Adrenal gland (tissue), 12 donors: ENCODE data around the gene NEGR1. TPM values are rescaled to one million over a fixed set of nuclear protein-coding genes. Genes with fewer than 3 reads are reported as not detected.

Experiments used
- DNase-seq, 7 donors: peaks; one replicate each; pipeline ENCODE4 v3.0.0-alpha.2; 2019 to 2020
- H3K27ac ChIP-seq, 5 donors: fragments of 200-600 bp; sonication (generic) in 4 of 5; 1 replicate in 3 of 5; 2 replicates in 2 of 5; pipeline versions ENCODE4 v1.5.1 to v1.8.0; 2016 to 2020; ENCODE audit warnings: mild to moderate bottlenecking in 1 of 5
- H3K27me3 ChIP-seq: fragments of 200-600 bp; 2 replicates; pipeline ENCODE4 v1.8.0; 2021
- H3K36me3 ChIP-seq, 2 donors: fragments of 200-600 bp; replicated peaks in 1 of 2; 1 replicate in 1 of 2; 2 replicates in 1 of 2; pipeline versions ENCODE4 v1.5.1 to v1.8.0; 2018 to 2022
- H3K4me1 ChIP-seq, 2 donors: fragments of 200-600 bp; replicated peaks in 1 of 2; 1 replicate in 1 of 2; 2 replicates in 1 of 2; pipeline versions ENCODE4 v1.5.1 to v1.8.0; 2018 to 2021
- H3K4me3 ChIP-seq, 4 donors: fragments of 200-600 bp; sonication (generic) in 3 of 4; one replicate each; pipeline ENCODE4 v1.5.1; 2016 to 2018
- H3K9me3 ChIP-seq, 3 donors: fragments of 200-600 bp; sonication (generic) in 1 of 3; replicated peaks in 1 of 3; 1 replicate in 2 of 3; 2 replicates in 1 of 3; pipeline versions ENCODE4 v1.5.1 to v1.8.0; 2016 to 2021
- CTCF ChIP-seq, 6 experiments: fragments of 450-650 bp in 4 of 6; fragments of 200-600 bp in 2 of 6; sonication (generic) in 1 of 6; IDR thresholded peaks; 1 replicate in 5 of 6; 2 replicates in 1 of 6; pipeline versions ENCODE4 v1.5.1 to v1.8.0; 2016 to 2021; ENCODE audit warnings: antibody characterized with exemption in 6 of 6, mild to moderate bottlenecking in 2 of 6, moderate library complexity in 1 of 6
- POLR2A ChIP-seq, 2 donors: fragments of 450-650 bp; IDR thresholded peaks; one replicate each; pipeline ENCODE4 v1.6.1; 2017; ENCODE audit warnings: antibody characterized with exemption in 2 of 2, mild to moderate bottlenecking in 2 of 2, moderate library complexity in 1 of 2
- WGBS, 4 donors: extraction: QIAGEN DNeasy Blood & Tissue Kit in 2 of 4; methylation state at CpG; one replicate each; pipeline versions ENCODE4 v1.1.5 to v1.1.7; 2013 to 2017; 5-methylcytosine and 5-hydroxymethylcytosine counted together
- intact Hi-C, 2 donors: fragments of 100-400 bp; cut with DNase I; formaldehyde crosslinking; loops; one replicate each; pipeline versions ENCODE4 v1.14.1 to v1.15.0; 2022 to 2023
- polyA plus RNA-seq, 3 donors: library from polyadenylated mRNA; stranded (reverse); fragments of 200-250 nt in 2 of 3; fragments of 350-450 nt in 1 of 3; fragmentation: Illumina TruSeq in 1 of 3; extraction: RNeasy Lipid Tissue Mini Kit (QIAGEN cat#74804) in 1 of 3; gene quantifications; one replicate each; pipeline ENCODE4 v1.2.3, GENCODE V29; 2013 to 2014
- total RNA-seq, 9 donors: library from RNA; depleted of rRNA in 4 of 9; stranded (reverse); fragments of >200 nt in 4 of 9; fragments of 120-200 nt in 1 of 9; fragmentation: NEBNext Ultra II Directional in 1 of 9; extraction: Animal tissue kit (Norgen Biotek cat#: 25700) in 1 of 9; gene quantifications; one replicate each; pipeline versions ENCODE4 v1.1.0 to v1.2.4, GENCODE V29; 2013 to 2023
- donor health status: healthy with polysubstance abuse.
- donor health status: Bipolar disorder and iron deficiency.
- donor health status: DM: yes; HTN: yes; CAD: no.
- donor health status: DM: no; HTN: no; CAD: no.
- donor health status: DM: no; HTN: no; CAD: no.
- donor health status: DM: yes; HTN: yes; CAD: no.

The NEGR1 gene
- total and polyA plus RNA-seq, 12 donors: 1.1 to 7.4 (median 4.0) TPM

- Histone ChIP-seq H3K36me3 (no peaks in the 10 kb centered on the region), H3K4me3 (no peak overlapping the region), H3K27ac (no peak overlapping the region), H3K9me3 (no peaks in the 10 kb centered on the region), H3K27me3 (no peaks in the 10 kb centered on the region), H3K4me1 (no peaks in the 10 kb centered on the region)
- no peak for DNase-seq
- intact Hi-C loops: no loop called here
- TF ChIP-seq CTCF (IDR thresholded peaks at IDR 0.05): no peak
- WGBS, 4 donors: 65 to 82% (median 74%) methylated on average over 2 of the region's 2 CpGs
Measured at GRCh38 chr1:71956613-71957285, 325.6 kb downstream of the NEGR1 start.

DNA sequence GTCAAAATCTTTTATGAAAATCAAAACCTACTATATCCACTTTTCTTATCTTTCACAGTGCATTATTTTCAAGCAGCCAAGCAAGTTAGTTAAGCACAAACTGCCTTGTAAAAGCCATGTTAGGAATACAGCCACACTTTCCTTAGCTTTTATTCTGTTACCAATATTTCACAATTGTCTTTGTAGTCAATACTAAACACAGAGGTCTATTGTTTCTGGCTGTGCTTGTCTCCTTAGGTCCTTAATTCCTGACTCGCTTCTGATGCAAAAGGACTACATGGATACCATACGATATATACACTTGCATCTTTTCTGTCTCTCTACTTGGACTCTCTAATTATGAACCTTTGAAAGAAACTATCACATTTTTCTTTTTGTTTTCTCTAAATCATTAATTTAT is 331.8 kb downstream of the NEGR1 start:
- 71 to 88% (median 86%) methylated on average over 2 of the region's 2 CpGs for WGBS, 4 donors
- Histone ChIP-seq H3K9me3 (no peaks in the 10 kb centered on the region), H3K36me3 (no peaks in the 10 kb centered on the region), H3K27ac (no peak overlapping the region), H3K27me3 (no peaks in the 10 kb centered on the region), H3K4me1 (peaks cover 0 to 8% of the 10 kb centered on the region in 2 donors), H3K4me3 (no peak overlapping the region)
- no peak for DNase-seq
- intact Hi-C loops: no loop called here
- TF ChIP-seq CTCF (IDR thresholded peaks at IDR 0.05) (no peak), POLR2A (IDR thresholded peaks at IDR 0.05) (no peak)

- H3K27me3 ChIP-seq: no peaks in the 10 kb centered on the region
- no peak overlapping the region for H3K27ac ChIP-seq
- DNase-seq: no peak
- H3K4me3 ChIP-seq: no peak overlapping the region
- intact Hi-C loops: no loop called here
- H3K4me1 ChIP-seq: peaks cover 0 to 8% of the 10 kb centered on the region in 2 donors
- WGBS, 4 donors: 34 to 44% (median 40%) methylated on average over 2 of the region's 2 CpGs
- TF ChIP-seq POLR2A (IDR thresholded peaks at IDR 0.05) (no peak), CTCF (IDR thresholded peaks at IDR 0.05) (no peak)
- H3K36me3 ChIP-seq: no peaks in the 10 kb centered on the region
- H3K9me3 ChIP-seq: no peaks in the 10 kb centered on the region
Measured at GRCh38 chr1:71949681-71950080, 332.7 kb downstream of the NEGR1 start.

DNA sequence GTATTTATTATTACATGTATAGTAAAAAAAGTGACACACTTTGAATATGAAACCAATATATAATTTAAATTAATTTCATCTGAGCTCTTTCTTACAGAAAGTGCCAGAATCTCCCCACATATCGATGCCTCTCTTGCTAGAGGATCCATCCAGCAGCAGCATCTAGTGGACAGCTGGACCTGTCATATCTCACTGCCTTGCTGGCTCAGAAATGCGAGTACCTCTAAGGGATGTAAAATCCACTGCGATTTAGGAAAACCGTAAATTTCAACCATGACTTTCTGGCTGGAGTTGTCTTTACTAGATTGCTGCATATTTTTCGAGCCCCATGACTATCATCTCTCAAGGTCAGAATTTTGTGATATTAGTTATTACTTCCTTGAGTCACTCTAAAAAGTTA is 333.8 kb downstream of the NEGR1 start:
- 76 to 81% (median 78%) methylated on average over 5 of the region's 5 CpGs for WGBS, 4 donors
- no peak for DNase-seq
- Histone ChIP-seq H3K9me3 (no peaks in the 10 kb centered on the region), H3K4me3 (no peak overlapping the region), H3K27ac (no peak overlapping the region), H3K27me3 (no peaks in the 10 kb centered on the region), H3K36me3 (no peaks in the 10 kb centered on the region), H3K4me1 (peaks cover 0 to 8% of the 10 kb centered on the region in 2 donors)
- intact Hi-C loops: no loop called here
- TF ChIP-seq CTCF (IDR thresholded peaks at IDR 0.05) (no peak), POLR2A (IDR thresholded peaks at IDR 0.05) (no peak)
